ENCODE data around the gene RDH16. TPM values are rescaled to one million over a fixed set of nuclear protein-coding genes. Genes with fewer than 3 reads are reported as not detected.

RDH16 gene
- total and polyA plus RNA-seq, 2 donors (not counting 3 experiments of a cell fraction or from before 2014, with no cell fraction given): 0.08 to 0.29 TPM

DNA sequence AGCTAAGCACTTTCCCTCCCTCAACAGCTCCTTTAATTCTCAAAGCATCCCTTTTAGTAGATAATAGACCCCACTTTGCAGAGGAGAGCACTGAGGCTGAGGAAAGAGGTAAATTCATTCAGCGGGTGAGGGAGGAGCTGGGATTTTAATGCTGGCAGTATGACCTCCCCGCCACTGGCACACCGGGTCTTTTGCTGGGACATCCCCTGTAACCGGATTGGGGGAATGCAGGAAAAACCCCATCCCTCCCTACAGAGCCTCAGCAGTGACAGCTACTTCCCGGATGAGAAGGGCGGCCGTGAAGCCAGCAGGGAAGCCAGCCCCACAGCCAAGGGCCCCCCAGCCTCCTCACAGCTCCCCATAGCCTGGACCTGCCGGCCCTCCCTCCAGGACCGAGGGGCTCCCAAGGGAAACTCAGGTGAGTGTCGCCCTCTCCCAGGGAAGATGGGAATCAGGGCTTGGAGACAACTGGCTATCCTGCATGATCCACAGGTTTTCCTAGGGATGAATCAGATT lies 36.9 kb upstream of the RDH16 start:
- DNase-seq (ENCODE audit: low read depth, low spot score): no peak
- no peak overlapping the region for H3K4me3 ChIP-seq (replicated peaks in 1 of 3; ENCODE audit: insufficient read depth in 1 of 3, low read depth in 1 of 3, low read length in 3 of 3)
- peaks cover 13% of the 10 kb centered on the region for H3K4me1 ChIP-seq (ENCODE audit: control insufficient read depth, extremely low read depth, insufficient read depth, low read length)
- H3K27ac ChIP-seq (ENCODE audit: insufficient read depth, low read depth, low read length): no peak overlapping the region
- no peaks in the 10 kb centered on the region for H3K9me1 ChIP-seq (replicated peaks; ENCODE audit: control insufficient read depth, extremely low read depth, insufficient read depth, low read length)
- TF ChIP-seq MYC (IDR thresholded peaks at IDR 0.05; ENCODE audit: low read depth, low read length) (no peak), FOS (IDR thresholded peaks at IDR 0.05; ENCODE audit: borderline replicate concordance, insufficient read depth, low read length) (no peak), JUN (IDR thresholded peaks at IDR 0.05; ENCODE audit: borderline replicate concordance, insufficient read depth, insufficient read length, low read depth) (no peak), GATA2 (IDR thresholded peaks at IDR 0.05; ENCODE audit: insufficient read depth, insufficient read length, low read depth, low read length) (no peak), POLR2AphosphoS5 (IDR thresholded peaks at IDR 0.05; ENCODE audit: insufficient read depth, low read depth, low read length) (no peak), POLR2A (IDR thresholded peaks at IDR 0.05; ENCODE audit: low read depth, low read length) (no peak), EZH2 (IDR thresholded peaks at IDR 0.05; ENCODE audit: borderline replicate concordance, low read depth, low read length, severe bottlenecking) (no peak), CTCF (IDR thresholded peaks at IDR 0.05; ENCODE audit: extremely low read depth in 1 of 2, insufficient read depth in 1 of 2, low read depth in 1 of 2, low read length in 2 of 2) (no peak)
- TF ChIP-seq, protein P1, sequence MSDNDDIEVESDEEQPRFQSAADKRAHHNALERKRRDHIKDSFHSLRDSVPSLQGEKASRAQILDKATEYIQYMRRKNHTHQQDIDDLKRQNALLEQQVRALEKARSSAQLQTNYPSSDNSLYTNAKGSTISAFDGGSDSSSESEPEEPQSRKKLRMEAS (IDR thresholded peaks at IDR 0.05; ENCODE audit: insufficient read depth, insufficient read length): no peak
- H3K36me3 ChIP-seq (ENCODE audit: control insufficient read depth in 2 of 2, extremely low read depth in 1 of 2, insufficient read depth in 2 of 2, low read length in 2 of 2): no peaks in the 10 kb centered on the region
- no peak overlapping the region for H2AFZ ChIP-seq (ENCODE audit: low read depth, low read length)
- no TSS peak for BruUV-seq (replicated peaks)
- H3K9ac ChIP-seq (replicated peaks; ENCODE audit: extremely low read depth, insufficient read depth, low read length): no peak overlapping the region
- no peaks in the 10 kb centered on the region for H4K20me1 ChIP-seq (replicated peaks; ENCODE audit: control insufficient read depth, extremely low read depth, insufficient read depth, low read length)
- no peak overlapping the region for H3K4me2 ChIP-seq (ENCODE audit: insufficient read depth, low read length)
- intact Hi-C loops (cut with micrococcal nuclease): no loop called here
- ChIA-PET POLR2A (no interaction called here), CTCF (interaction anchor here (0.9 to 1.0 kb wide), 2 partner anchors 12 to 230 kb away, joined by 3 to 4 read pairs; partner anchors contain the start of gene ZBTB39)
- H3K9me3 ChIP-seq (replicated peaks; ENCODE audit: control insufficient read depth, insufficient read depth, low read length): no peaks in the 10 kb centered on the region
- dilution Hi-C loops (cut with MboI; ENCODE audit: extremely low pct_ligation_motif_present, low sequenced_read_pairs): no loop called here
- FAIRE-seq: no peak
- H3K27me3 ChIP-seq (ENCODE audit: control insufficient read depth in 2 of 2, insufficient read depth in 2 of 2, low read length in 2 of 2): no peaks in the 10 kb centered on the region
- no peaks in the 10 kb centered on the region for H3K79me2 ChIP-seq (ENCODE audit: control insufficient read depth, insufficient read depth, low read length)
